Measurements from ENCODE around the gene FOXN4. TPM values are rescaled to one million over a fixed set of nuclear protein-coding genes. Genes with fewer than 3 reads are reported as not detected.

The FOXN4 gene
- total and polyA plus RNA-seq, 2 donors (not counting 3 experiments of a cell fraction or from before 2014, with no cell fraction given), result not detected

- Histone ChIP-seq H3K36me3 (ENCODE audit: control insufficient read depth in 2 of 2, extremely low read depth in 1 of 2, insufficient read depth in 2 of 2, low read length in 2 of 2) (no peaks in the 10 kb centered on the region), H3K79me2 (ENCODE audit: control insufficient read depth, insufficient read depth, low read length) (no peaks in the 10 kb centered on the region), H3K9me1 (replicated peaks; ENCODE audit: control insufficient read depth, extremely low read depth, insufficient read depth, low read length) (no peaks in the 10 kb centered on the region), H3K9ac (replicated peaks; ENCODE audit: extremely low read depth, insufficient read depth, low read length) (no peak overlapping the region), H3K27ac (ENCODE audit: insufficient read depth, low read depth, low read length) (no peak overlapping the region), H4K20me1 (replicated peaks; ENCODE audit: control insufficient read depth, extremely low read depth, insufficient read depth, low read length) (no peaks in the 10 kb centered on the region), H2AFZ (ENCODE audit: low read depth, low read length) (no peak overlapping the region), H3K4me1 (ENCODE audit: control insufficient read depth, extremely low read depth, insufficient read depth, low read length) (no peaks in the 10 kb centered on the region), H3K4me2 (ENCODE audit: insufficient read depth, low read length) (no peak overlapping the region), H3K27me3 (ENCODE audit: control insufficient read depth in 2 of 2, insufficient read depth in 2 of 2, low read length in 2 of 2) (no peaks in the 10 kb centered on the region), H3K4me3 (replicated peaks in 1 of 3; ENCODE audit: insufficient read depth in 1 of 3, low read depth in 1 of 3, low read length in 3 of 3) (no peak overlapping the region), H3K9me3 (replicated peaks; ENCODE audit: control insufficient read depth, insufficient read depth, low read length) (no peaks in the 10 kb centered on the region)
- ChIA-PET POLR2A (no interaction called here), CTCF (interaction anchor here (3.2 kb wide), 1 partner anchor 110 kb away, joined by 7 read pairs; no protein-coding TSS in a partner anchor)
- no peak for DNase-seq (ENCODE audit: low read depth, low spot score)
- dilution Hi-C loops (cut with MboI; ENCODE audit: extremely low pct_ligation_motif_present, low sequenced_read_pairs), result no loop called here
- TF ChIP-seq MAX (IDR thresholded peaks at IDR 0.05; ENCODE audit: insufficient read depth, insufficient read length) (no peak), EZH2 (IDR thresholded peaks at IDR 0.05; ENCODE audit: borderline replicate concordance, low read depth, low read length, severe bottlenecking) (no peak), POLR2A (IDR thresholded peaks at IDR 0.05; ENCODE audit: low read depth, low read length) (no peak), MYC (IDR thresholded peaks at IDR 0.05; ENCODE audit: low read depth, low read length) (no peak), POLR2AphosphoS5 (IDR thresholded peaks at IDR 0.05; ENCODE audit: insufficient read depth, low read depth, low read length) (no peak), FOS (IDR thresholded peaks at IDR 0.05; ENCODE audit: borderline replicate concordance, insufficient read depth, low read length) (no peak), JUN (IDR thresholded peaks at IDR 0.05; ENCODE audit: borderline replicate concordance, insufficient read depth, insufficient read length, low read depth) (no peak)
- TF ChIP-seq, protein P1, sequence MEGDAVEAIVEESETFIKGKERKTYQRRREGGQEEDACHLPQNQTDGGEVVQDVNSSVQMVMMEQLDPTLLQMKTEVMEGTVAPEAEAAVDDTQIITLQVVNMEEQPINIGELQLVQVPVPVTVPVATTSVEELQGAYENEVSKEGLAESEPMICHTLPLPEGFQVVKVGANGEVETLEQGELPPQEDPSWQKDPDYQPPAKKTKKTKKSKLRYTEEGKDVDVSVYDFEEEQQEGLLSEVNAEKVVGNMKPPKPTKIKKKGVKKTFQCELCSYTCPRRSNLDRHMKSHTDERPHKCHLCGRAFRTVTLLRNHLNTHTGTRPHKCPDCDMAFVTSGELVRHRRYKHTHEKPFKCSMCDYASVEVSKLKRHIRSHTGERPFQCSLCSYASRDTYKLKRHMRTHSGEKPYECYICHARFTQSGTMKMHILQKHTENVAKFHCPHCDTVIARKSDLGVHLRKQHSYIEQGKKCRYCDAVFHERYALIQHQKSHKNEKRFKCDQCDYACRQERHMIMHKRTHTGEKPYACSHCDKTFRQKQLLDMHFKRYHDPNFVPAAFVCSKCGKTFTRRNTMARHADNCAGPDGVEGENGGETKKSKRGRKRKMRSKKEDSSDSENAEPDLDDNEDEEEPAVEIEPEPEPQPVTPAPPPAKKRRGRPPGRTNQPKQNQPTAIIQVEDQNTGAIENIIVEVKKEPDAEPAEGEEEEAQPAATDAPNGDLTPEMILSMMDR (IDR thresholded peaks at IDR 0.05; ENCODE audit: extremely low read depth in 1 of 2, insufficient read depth in 1 of 2, low read depth in 1 of 2, low read length in 2 of 2), result no peak
- no TSS peak for BruUV-seq (replicated peaks)
- FAIRE-seq, result no peak
- intact Hi-C loops (cut with micrococcal nuclease), result no loop called here
These were observed 33.9 kb downstream of the FOXN4 start for GRCh38 chr12:109275173-109275572.

Measured in endothelial cell of umbilical vein (primary cell).